Sigmoid colon (tissue), 7 donors: Measurements from ENCODE around the gene RPS6KA2. TPM values are rescaled to one million over a fixed set of nuclear protein-coding genes. Genes with fewer than 3 reads are reported as not detected.

Experiments used
- DNase-seq: peaks from one replicate; pipeline ENCODE4 v3.0.0-alpha.2; 2019
- H3K27ac ChIP-seq, 4 donors: fragments of 200-600 bp; sonication (generic); one replicate each; pipeline ENCODE4 v1.5.1; 2016 to 2019; ENCODE audit warnings: mild to moderate bottlenecking in 1 of 4
- H3K27me3 ChIP-seq, 3 donors: fragments of 200-600 bp; sonication (generic); one replicate each; pipeline ENCODE4 v1.5.1; 2019; ENCODE audit warnings: mild to moderate bottlenecking in 1 of 3
- H3K36me3 ChIP-seq, 4 donors: fragments of 200-600 bp; sonication (generic); one replicate each; pipeline ENCODE4 v1.5.1; 2016 to 2019
- H3K4me1 ChIP-seq, 4 donors: fragments of 200-600 bp; sonication (generic); one replicate each; pipeline ENCODE4 v1.5.1; 2017 to 2019
- H3K4me3 ChIP-seq, 4 donors: fragments of 200-600 bp; sonication (generic); one replicate each; pipeline ENCODE4 v1.5.1; 2017 to 2019; ENCODE audit warnings: mild to moderate bottlenecking in 2 of 4, moderate library complexity in 1 of 4
- H3K9me3 ChIP-seq, 4 donors: fragments of 200-600 bp in 3 of 4; sonication (generic) in 3 of 4; one replicate each; pipeline versions ENCODE4 v1.5.1 to v1.6.1; 2013 to 2019
- EP300 ChIP-seq, 4 donors: sonication (generic); formaldehyde crosslinking; IDR thresholded peaks; one replicate each; pipeline ENCODE4 v1.6.1; 2017; ENCODE audit warnings: antibody characterized with exemption in 4 of 4
- POLR2A ChIP-seq, 2 donors: fragments of 450-650 bp; IDR thresholded peaks; one replicate each; pipeline ENCODE4 v1.6.1; 2016; ENCODE audit warnings: antibody characterized with exemption in 2 of 2, mild to moderate bottlenecking in 2 of 2, moderate library complexity in 2 of 2
- POLR2AphosphoS5 ChIP-seq, 4 donors: sonication (generic); formaldehyde crosslinking; IDR thresholded peaks; one replicate each; pipeline ENCODE4 v1.6.1; 2017; ENCODE audit warnings: antibody characterized with exemption in 4 of 4
- WGBS, 2 donors: extraction: QIAGEN DNeasy Blood & Tissue Kit; methylation state at CpG; one replicate each; pipeline ENCODE4 v1.1.7; 2013; 5-methylcytosine and 5-hydroxymethylcytosine counted together
- intact Hi-C: fragments of 100-400 bp; cut with DNase I; formaldehyde crosslinking; loops from one replicate; pipeline ENCODE4 v1.15.1; 2023
- polyA plus RNA-seq, 3 donors: library from polyadenylated mRNA; stranded (reverse); fragments of 200-250 nt; gene quantifications; one replicate each; pipeline ENCODE4 v1.2.3, GENCODE V29; 2013
- total RNA-seq, 4 donors: library from RNA; depleted of rRNA; stranded (reverse); fragments of >200 nt; gene quantifications; one replicate each; pipeline ENCODE4 v1.1.0, GENCODE V29; 2016
- TF ChIP-seq, protein P1 (sequence below), 4 experiments: fragments of 450-650 bp in 3 of 4; fragments of 200-600 bp in 1 of 4; IDR thresholded peaks; one replicate each; pipeline ENCODE4 v1.5.1; 2016 to 2019; ENCODE audit warnings: antibody characterized with exemption in 4 of 4, mild to moderate bottlenecking in 3 of 4, moderate library complexity in 2 of 4
- donor health status: healthy with polysubstance abuse.
- donor health status: Bipolar disorder and iron deficiency.
- donor health status: healthy.

The RPS6KA2 gene
- total and polyA plus RNA-seq, 7 donors: 6.5 to 44.7 (median 27.8) TPM

- no peak overlapping the region for H3K4me3 ChIP-seq
- H3K4me1 ChIP-seq: peaks cover 0 to 12% (median 10%) of the 10 kb centered on the region in 4 donors
- DNase-seq: no peak
- H3K9me3 ChIP-seq: no peaks in the 10 kb centered on the region
- no peaks in the 10 kb centered on the region for H3K27me3 ChIP-seq
- 91 to 93% methylated on average over 23 of the region's 23 CpGs for WGBS, 2 donors
- no peak overlapping the region for H3K27ac ChIP-seq
- intact Hi-C loops: no loop called here
- H3K36me3 ChIP-seq: peaks cover 0 to 18% (median 3%) of the 10 kb centered on the region in 4 donors
- TF ChIP-seq POLR2AphosphoS5 (IDR thresholded peaks at IDR 0.05) (no peak), POLR2A (IDR thresholded peaks at IDR 0.05) (no peak), EP300 (IDR thresholded peaks at IDR 0.05) (no peak)
- TF ChIP-seq, protein P1, sequence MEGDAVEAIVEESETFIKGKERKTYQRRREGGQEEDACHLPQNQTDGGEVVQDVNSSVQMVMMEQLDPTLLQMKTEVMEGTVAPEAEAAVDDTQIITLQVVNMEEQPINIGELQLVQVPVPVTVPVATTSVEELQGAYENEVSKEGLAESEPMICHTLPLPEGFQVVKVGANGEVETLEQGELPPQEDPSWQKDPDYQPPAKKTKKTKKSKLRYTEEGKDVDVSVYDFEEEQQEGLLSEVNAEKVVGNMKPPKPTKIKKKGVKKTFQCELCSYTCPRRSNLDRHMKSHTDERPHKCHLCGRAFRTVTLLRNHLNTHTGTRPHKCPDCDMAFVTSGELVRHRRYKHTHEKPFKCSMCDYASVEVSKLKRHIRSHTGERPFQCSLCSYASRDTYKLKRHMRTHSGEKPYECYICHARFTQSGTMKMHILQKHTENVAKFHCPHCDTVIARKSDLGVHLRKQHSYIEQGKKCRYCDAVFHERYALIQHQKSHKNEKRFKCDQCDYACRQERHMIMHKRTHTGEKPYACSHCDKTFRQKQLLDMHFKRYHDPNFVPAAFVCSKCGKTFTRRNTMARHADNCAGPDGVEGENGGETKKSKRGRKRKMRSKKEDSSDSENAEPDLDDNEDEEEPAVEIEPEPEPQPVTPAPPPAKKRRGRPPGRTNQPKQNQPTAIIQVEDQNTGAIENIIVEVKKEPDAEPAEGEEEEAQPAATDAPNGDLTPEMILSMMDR (IDR thresholded peaks at IDR 0.05): no peak
Measured at GRCh38 chr6:166470863-166471410, 156.1 kb downstream of the RPS6KA2 start.

- Histone ChIP-seq H3K4me3 (no peak overlapping the region), H3K27me3 (no peaks in the 10 kb centered on the region), H3K27ac (no peak overlapping the region), H3K4me1 (peaks cover 0 to 19% (median 17%) of the 10 kb centered on the region in 4 donors), H3K9me3 (no peaks in the 10 kb centered on the region), H3K36me3 (peaks cover 0 to 18% (median 3%) of the 10 kb centered on the region in 4 donors)
- WGBS, 2 donors: 89% methylated on average over 20 of the region's 20 CpGs
- intact Hi-C loops: no loop called here
- no peak for DNase-seq
- TF ChIP-seq EP300 (IDR thresholded peaks at IDR 0.05) (no peak), POLR2AphosphoS5 (IDR thresholded peaks at IDR 0.05) (no peak), POLR2A (IDR thresholded peaks at IDR 0.05) (no peak)
- TF ChIP-seq, protein P1 (IDR thresholded peaks at IDR 0.05): no peak
Measured at GRCh38 chr6:166470029-166470862, 156.8 kb downstream of the RPS6KA2 start.

GRCh38 chr6:166469426-166469961, 157.6 kb downstream of the RPS6KA2 start:
- TF ChIP-seq, protein P1 (IDR thresholded peaks at IDR 0.05): no peak
- TF ChIP-seq POLR2AphosphoS5 (IDR thresholded peaks at IDR 0.05) (no peak), POLR2A (IDR thresholded peaks at IDR 0.05) (no peak)
- WGBS, 2 donors: 90 to 94% methylated on average over 14 of the region's 14 CpGs
- Histone ChIP-seq H3K27ac (no peak overlapping the region), H3K36me3 (peaks cover 0 to 18% (median 3%) of the 10 kb centered on the region in 4 donors), H3K4me1 (peaks cover 0 to 25% (median 17%) of the 10 kb centered on the region in 4 donors), H3K9me3 (no peaks in the 10 kb centered on the region), H3K4me3 (no peak overlapping the region), H3K27me3 (no peaks in the 10 kb centered on the region)
- intact Hi-C loops: loop anchor here (5.0 to 10.0 kb wide), 2 partner anchors 88 to 225 kb away; no protein-coding TSS in a partner anchor
- no peak for DNase-seq

DNA sequence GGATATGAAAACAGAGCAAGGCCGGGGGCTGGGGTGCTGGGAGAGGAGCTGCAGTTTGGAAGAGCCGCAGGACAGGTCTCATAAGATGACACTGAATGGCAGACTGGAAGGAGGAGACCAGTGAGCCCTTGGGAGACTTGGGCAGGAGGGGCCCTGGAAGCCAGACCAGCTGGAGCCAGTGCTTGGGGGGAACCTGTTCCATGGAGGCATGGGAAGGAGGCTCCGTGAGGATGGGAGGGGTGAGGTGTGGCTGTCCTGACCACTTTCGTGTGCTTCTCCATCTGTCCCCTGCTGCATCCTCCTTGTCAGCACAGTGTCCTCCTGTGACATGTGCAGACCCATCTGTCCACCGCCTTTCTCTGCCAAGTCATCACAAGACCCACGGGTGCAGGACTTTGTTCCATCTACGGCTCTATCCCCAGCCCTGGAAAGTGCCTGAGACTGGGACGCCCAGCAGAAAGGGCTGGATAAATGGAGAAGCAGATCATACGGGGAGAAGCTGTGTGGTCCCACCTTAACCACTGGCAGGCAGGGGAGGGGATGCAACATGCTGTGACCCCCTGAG, 159.5 kb downstream of the RPS6KA2 start:
- Histone ChIP-seq H3K9me3 (no peaks in the 10 kb centered on the region), H3K27me3 (no peaks in the 10 kb centered on the region), H3K4me1 (peaks cover 0 to 25% (median 17%) of the 10 kb centered on the region in 4 donors), H3K27ac (peak overlapping the region in 1 of 4 donors; percentile 87), H3K36me3 (peaks cover 0 to 22% (median 3%) of the 10 kb centered on the region in 4 donors), H3K4me3 (no peak overlapping the region)
- DNase-seq: no peak
- no peak for TF ChIP-seq POLR2AphosphoS5 (IDR thresholded peaks at IDR 0.05)
- TF ChIP-seq, protein P1 (IDR thresholded peaks at IDR 0.05): no peak
- TF ChIP-seq POLR2A (IDR thresholded peaks at IDR 0.05): no peak
- no peak for TF ChIP-seq EP300 (IDR thresholded peaks at IDR 0.05)
- intact Hi-C loops: loop anchor here (5.0 to 10.0 kb wide), 2 partner anchors 90 to 227 kb away; no protein-coding TSS in a partner anchor
- WGBS, 2 donors: 94% methylated on average over 9 of the region's 9 CpGs
